NCI-H69 (cell line): ENCODE results near the gene MIAT.
"Not testable (repeated sequence)": the region's sequence is repeated elsewhere in the genome, so short reads cannot be mapped to it uniquely, and the experiment has no call there.

Source experiments
- DNase-seq: peaks from one replicate; lab custom pipeline; 2025; lab: John Stamatoyannopoulos, UW

Gene MIAT

GRCh38 chr22:26700462-26700861 is 43.1 kb downstream of the MIAT start:
- no peak for DNase-seq

- DNase-seq, result no peak
These were observed 43.5 kb downstream of the MIAT start for GRCh38 chr22:26700886-26701285.

GRCh38 chr22:26701323-26701722 is 43.9 kb downstream of the MIAT start:
- DNase-seq, result no peak

GRCh38 chr22:26702906-26703830 is 45.8 kb downstream of the MIAT start:
- no peak for DNase-seq

GRCh38 chr22:26705379-26705778 is 48.0 kb downstream of the MIAT start:
- not testable (repeated sequence) for DNase-seq

GRCh38 chr22:26707090-26707489 is 49.7 kb downstream of the MIAT start:
- DNase-seq, result peak; percentile 7

- DNase-seq, result no peak
These were observed 50.2 kb downstream of the MIAT start for GRCh38 chr22:26707581-26707980.

- no peak for DNase-seq
These were observed 51.0 kb downstream of the MIAT start for GRCh38 chr22:26708256-26709009.

GRCh38 chr22:26709617-26710390 is 52.4 kb downstream of the MIAT start:
- DNase-seq, result no peak

- peak; percentile 8 for DNase-seq
These were observed 54.0 kb downstream of the MIAT start for GRCh38 chr22:26711205-26711963.

GRCh38 chr22:26712158-26712557 is 54.8 kb downstream of the MIAT start:
- no peak for DNase-seq

- DNase-seq, result no peak
These were observed 56.5 kb downstream of the MIAT start for GRCh38 chr22:26713823-26714449.

GRCh38 chr22:26714971-26715370 is 57.6 kb downstream of the MIAT start:
- DNase-seq, result no peak

- no peak for DNase-seq
These were observed 58.1 kb downstream of the MIAT start for GRCh38 chr22:26715392-26715936.

- DNase-seq, result no peak
These were observed 61.1 kb downstream of the MIAT start for GRCh38 chr22:26718488-26718887.

GRCh38 chr22:26718905-26719304 is 61.5 kb downstream of the MIAT start:
- no peak for DNase-seq

- DNase-seq, result no peak
These were observed 64.8 kb downstream of the MIAT start for GRCh38 chr22:26722159-26722558.

- no peak for DNase-seq
These were observed 67.0 kb downstream of the MIAT start for GRCh38 chr22:26724414-26724813.

- no peak for DNase-seq
These were observed 67.8 kb downstream of the MIAT start for GRCh38 chr22:26725012-26725676.
